ENCODE results near the gene IL25.

The IL25 gene

GRCh38 chr14:23375527-23376251 is 3.1 kb downstream of the IL25 start:
- no peak overlapping the region for H3K4me3 ChIP-seq (ENCODE audit: insufficient read depth, low read depth, low read length)
- no peaks in the 10 kb centered on the region for H3K9me3 ChIP-seq (ENCODE audit: control insufficient read depth, low read length)
- H3K36me3 ChIP-seq (ENCODE audit: control insufficient read depth, insufficient read depth, low read length) = no peaks in the 10 kb centered on the region
- no peaks in the 10 kb centered on the region for H3K27me3 ChIP-seq (ENCODE audit: control insufficient read depth, insufficient read depth, low read length, poor library complexity, severe bottlenecking)
- peaks cover 14% of the 10 kb centered on the region for H3K4me1 ChIP-seq (ENCODE audit: control insufficient read depth, insufficient read depth, low read length)
- no peak overlapping the region for H3K27ac ChIP-seq (ENCODE audit: insufficient read depth, low read depth, low read length, poor library complexity, severe bottlenecking)
- WGBS, 2 experiments = 92% methylated on average over 21 of the region's 21 CpGs

DNA sequence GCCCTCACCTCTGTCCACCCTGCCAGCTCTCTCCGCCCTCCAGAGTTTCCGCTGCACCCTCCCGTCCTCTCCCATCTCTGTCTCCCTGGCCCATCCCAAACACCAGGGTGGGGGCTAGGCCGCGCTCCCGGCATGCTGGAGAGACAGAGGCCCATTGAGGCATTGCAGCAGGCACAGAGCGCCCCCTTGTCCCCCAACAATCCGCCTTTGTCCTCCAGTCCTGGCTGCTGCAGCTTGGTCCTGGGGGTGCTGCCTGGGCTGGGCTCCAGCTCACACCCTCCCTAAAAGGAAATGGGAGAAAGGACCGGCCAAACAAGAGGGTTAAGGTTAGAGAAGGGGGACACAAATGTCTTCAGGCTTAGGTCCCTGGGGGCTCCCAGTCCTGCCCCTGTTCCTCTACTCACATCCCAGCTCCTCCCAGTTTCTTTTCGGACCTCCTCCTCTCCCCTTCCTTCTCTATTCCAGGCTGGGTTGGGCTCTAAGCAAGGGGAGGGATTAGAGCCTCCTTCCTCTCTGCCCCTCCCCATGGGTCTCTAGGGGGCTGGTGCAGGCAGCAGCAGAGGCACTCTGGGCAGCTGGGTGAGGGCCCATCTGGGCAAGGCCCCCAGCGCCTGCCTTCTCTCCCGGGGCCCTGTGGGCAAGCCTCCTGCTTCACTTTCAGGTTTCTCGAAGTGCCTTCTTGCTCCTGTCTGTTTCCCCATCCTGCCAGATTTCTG is 4.0 kb downstream of the IL25 start, which contains the start of gene CMTM5:
Gene CMTM5, plus strand, starts transcription at position 565 of the 716 bp plus-strand sequence. CDS start 206 bp downstream, outside the sequence.
- no peak within 1 kb of the TSS for H3K27ac ChIP-seq (ENCODE audit: insufficient read depth, low read depth, low read length, poor library complexity, severe bottlenecking)
- WGBS, 2 experiments = 57 to 62% methylated on average over 13 of the region's 13 CpGs
- no peaks in the 10 kb centered on the region for H3K9me3 ChIP-seq (ENCODE audit: control insufficient read depth, low read length)
- H3K27me3 ChIP-seq (ENCODE audit: control insufficient read depth, insufficient read depth, low read length, poor library complexity, severe bottlenecking) = no peaks in the 10 kb centered on the region
- H3K4me1 ChIP-seq (ENCODE audit: control insufficient read depth, insufficient read depth, low read length) = peaks cover 14% of the 10 kb centered on the region
- no peaks in the 10 kb centered on the region for H3K36me3 ChIP-seq (ENCODE audit: control insufficient read depth, insufficient read depth, low read length)
- no peak within 1 kb of the TSS for H3K4me3 ChIP-seq (ENCODE audit: insufficient read depth, low read depth, low read length)

DNA sequence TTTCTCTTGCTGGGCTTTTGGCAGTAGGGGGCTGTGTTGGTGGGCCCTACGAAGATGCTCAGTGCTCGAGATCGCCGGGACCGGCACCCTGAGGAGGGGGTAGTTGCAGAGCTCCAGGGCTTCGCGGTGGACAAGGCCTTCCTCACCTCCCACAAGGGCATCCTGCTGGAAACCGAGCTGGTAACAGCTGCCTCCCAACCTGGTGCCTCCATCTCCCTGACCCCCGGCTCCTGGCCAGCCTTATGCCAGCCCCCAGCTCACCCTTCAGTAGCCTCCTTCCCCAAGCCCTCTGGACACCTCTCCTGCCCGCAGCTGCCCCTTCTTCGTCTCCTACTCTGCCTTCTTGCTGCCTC is 4.6 kb downstream of the IL25 start:
- H3K27me3 ChIP-seq (ENCODE audit: control insufficient read depth, insufficient read depth, low read length, poor library complexity, severe bottlenecking) = no peaks in the 10 kb centered on the region
- H3K36me3 ChIP-seq (ENCODE audit: control insufficient read depth, insufficient read depth, low read length) = no peaks in the 10 kb centered on the region
- peaks cover 14% of the 10 kb centered on the region for H3K4me1 ChIP-seq (ENCODE audit: control insufficient read depth, insufficient read depth, low read length)
- H3K9me3 ChIP-seq (ENCODE audit: control insufficient read depth, low read length) = no peaks in the 10 kb centered on the region
- no peak overlapping the region for H3K27ac ChIP-seq (ENCODE audit: insufficient read depth, low read depth, low read length, poor library complexity, severe bottlenecking)
- 74 to 76% methylated on average over 11 of the region's 11 CpGs for WGBS, 2 experiments
- no peak overlapping the region for H3K4me3 ChIP-seq (ENCODE audit: insufficient read depth, low read depth, low read length)

DNA sequence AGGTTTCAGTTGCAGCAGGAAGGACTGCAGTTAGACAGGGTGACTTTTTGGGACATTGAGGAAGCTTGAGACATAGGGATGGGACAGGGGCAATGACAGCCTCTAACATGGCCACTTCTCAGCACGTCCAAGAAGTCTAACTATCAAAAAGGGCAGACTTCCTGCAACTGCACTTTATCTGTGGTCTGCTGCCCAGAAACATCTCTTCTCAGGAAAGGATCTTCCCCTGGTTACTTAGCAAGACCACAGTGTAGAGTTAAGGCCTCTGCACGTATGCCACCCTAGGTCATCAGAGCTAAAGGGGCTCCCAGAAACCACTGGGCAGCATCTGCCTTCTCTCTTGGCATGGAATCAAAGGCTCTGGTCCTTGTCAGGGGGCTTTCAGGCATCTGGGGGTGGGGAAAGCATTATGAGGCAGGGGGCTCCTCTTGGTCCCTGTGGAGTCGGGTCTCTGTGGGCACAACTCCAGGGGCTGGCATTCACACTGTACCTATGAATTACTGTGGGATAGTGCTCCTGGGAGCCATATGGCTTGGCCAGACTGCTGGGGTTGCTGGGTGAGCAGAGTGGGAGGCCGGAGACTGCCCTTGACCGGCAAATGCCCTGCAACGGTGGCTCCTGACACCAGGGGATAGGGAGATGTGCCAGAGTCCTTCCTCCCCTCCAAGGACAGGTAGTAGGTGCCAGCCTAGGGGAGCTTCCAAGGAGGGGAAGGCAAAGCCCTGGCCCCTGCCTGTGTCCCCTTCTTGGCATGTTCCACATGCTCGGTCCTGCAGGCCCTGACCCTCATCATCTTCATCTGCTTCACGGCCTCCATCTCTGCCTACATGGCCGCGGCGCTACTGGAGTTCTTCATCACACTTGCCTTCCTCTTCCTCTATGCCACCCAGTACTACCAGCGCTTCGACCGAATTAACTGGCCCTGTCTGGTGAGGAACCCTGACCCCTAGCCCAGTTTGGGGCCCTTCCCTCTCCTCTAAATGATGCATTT is 5.3 kb downstream of the IL25 start:
- 92 to 93% methylated on average over 14 of the region's 14 CpGs for WGBS, 2 experiments
- Histone ChIP-seq H3K4me3 (ENCODE audit: insufficient read depth, low read depth, low read length) (no peak overlapping the region), H3K4me1 (ENCODE audit: control insufficient read depth, insufficient read depth, low read length) (peaks cover 14% of the 10 kb centered on the region), H3K9me3 (ENCODE audit: control insufficient read depth, low read length) (no peaks in the 10 kb centered on the region), H3K27ac (ENCODE audit: insufficient read depth, low read depth, low read length, poor library complexity, severe bottlenecking) (no peak overlapping the region), H3K36me3 (ENCODE audit: control insufficient read depth, insufficient read depth, low read length) (no peaks in the 10 kb centered on the region), H3K27me3 (ENCODE audit: control insufficient read depth, insufficient read depth, low read length, poor library complexity, severe bottlenecking) (no peaks in the 10 kb centered on the region)

- no peak overlapping the region for H3K27ac ChIP-seq (ENCODE audit: insufficient read depth, low read depth, low read length, poor library complexity, severe bottlenecking)
- H3K4me1 ChIP-seq (ENCODE audit: control insufficient read depth, insufficient read depth, low read length) = peaks cover 14% of the 10 kb centered on the region
- WGBS, 2 experiments = 83 to 84% methylated on average over 11 of the region's 11 CpGs
- no peak overlapping the region for H3K4me3 ChIP-seq (ENCODE audit: insufficient read depth, low read depth, low read length)
- H3K36me3 ChIP-seq (ENCODE audit: control insufficient read depth, insufficient read depth, low read length) = no peaks in the 10 kb centered on the region
- no peaks in the 10 kb centered on the region for H3K27me3 ChIP-seq (ENCODE audit: control insufficient read depth, insufficient read depth, low read length, poor library complexity, severe bottlenecking)
- no peaks in the 10 kb centered on the region for H3K9me3 ChIP-seq (ENCODE audit: control insufficient read depth, low read length)
Measured at GRCh38 chr14:23378612-23379220, 6.1 kb downstream of the IL25 start.

- Histone ChIP-seq H3K4me1 (ENCODE audit: control insufficient read depth, insufficient read depth, low read length) (peaks cover 14% of the 10 kb centered on the region), H3K9me3 (ENCODE audit: control insufficient read depth, low read length) (no peaks in the 10 kb centered on the region), H3K27me3 (ENCODE audit: control insufficient read depth, insufficient read depth, low read length, poor library complexity, severe bottlenecking) (no peaks in the 10 kb centered on the region), H3K4me3 (ENCODE audit: insufficient read depth, low read depth, low read length) (no peak overlapping the region), H3K36me3 (ENCODE audit: control insufficient read depth, insufficient read depth, low read length) (no peaks in the 10 kb centered on the region), H3K27ac (ENCODE audit: insufficient read depth, low read depth, low read length, poor library complexity, severe bottlenecking) (no peak overlapping the region)
- 54 to 58% methylated on average over 11 to 12 of the region's 12 CpGs for WGBS, 2 experiments
Measured at GRCh38 chr14:23379366-23380196, 7.0 kb downstream of the IL25 start.

DNA sequence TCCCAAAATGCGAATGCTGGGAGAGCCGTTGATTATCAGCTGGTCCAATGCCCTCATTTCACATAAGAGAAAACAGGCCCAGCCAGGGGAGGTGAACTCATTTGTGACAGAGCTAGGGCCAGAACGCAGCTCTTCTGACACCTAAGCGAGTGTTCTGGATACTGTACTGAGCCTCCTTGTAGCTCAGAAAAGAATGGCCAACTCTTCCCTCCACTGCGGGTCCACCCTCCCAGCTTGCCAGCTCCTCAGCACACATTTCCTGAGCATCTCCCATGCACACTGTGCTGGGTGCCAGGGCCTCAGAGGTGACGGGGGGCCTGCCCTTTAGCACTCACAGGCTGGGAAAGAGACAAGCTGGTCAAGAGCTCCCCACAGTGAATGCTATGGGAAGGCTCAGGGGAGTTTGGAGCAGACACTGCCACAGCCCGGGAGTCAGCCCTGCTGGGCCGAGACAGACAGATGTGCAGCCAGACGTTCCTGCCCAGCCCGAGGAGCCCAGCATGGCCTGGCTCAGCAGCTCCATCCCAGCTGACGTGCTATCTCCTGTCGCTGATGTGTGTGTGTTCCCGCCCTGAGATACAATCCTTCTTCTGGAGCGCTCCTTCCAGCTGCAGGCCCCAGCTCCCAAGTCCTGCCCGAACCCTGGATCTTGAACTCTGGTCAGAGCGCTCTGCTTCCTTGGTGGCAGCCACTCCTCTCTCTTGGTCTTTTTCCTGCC is 7.7 kb downstream of the IL25 start:
- no peak overlapping the region for H3K27ac ChIP-seq (ENCODE audit: insufficient read depth, low read depth, low read length, poor library complexity, severe bottlenecking)
- peaks cover 14% of the 10 kb centered on the region for H3K4me1 ChIP-seq (ENCODE audit: control insufficient read depth, insufficient read depth, low read length)
- no peaks in the 10 kb centered on the region for H3K36me3 ChIP-seq (ENCODE audit: control insufficient read depth, insufficient read depth, low read length)
- no peaks in the 10 kb centered on the region for H3K27me3 ChIP-seq (ENCODE audit: control insufficient read depth, insufficient read depth, low read length, poor library complexity, severe bottlenecking)
- no peak overlapping the region for H3K4me3 ChIP-seq (ENCODE audit: insufficient read depth, low read depth, low read length)
- H3K9me3 ChIP-seq (ENCODE audit: control insufficient read depth, low read length) = no peaks in the 10 kb centered on the region
- 83 to 85% methylated on average over 16 of the region's 16 CpGs for WGBS, 2 experiments

DNA sequence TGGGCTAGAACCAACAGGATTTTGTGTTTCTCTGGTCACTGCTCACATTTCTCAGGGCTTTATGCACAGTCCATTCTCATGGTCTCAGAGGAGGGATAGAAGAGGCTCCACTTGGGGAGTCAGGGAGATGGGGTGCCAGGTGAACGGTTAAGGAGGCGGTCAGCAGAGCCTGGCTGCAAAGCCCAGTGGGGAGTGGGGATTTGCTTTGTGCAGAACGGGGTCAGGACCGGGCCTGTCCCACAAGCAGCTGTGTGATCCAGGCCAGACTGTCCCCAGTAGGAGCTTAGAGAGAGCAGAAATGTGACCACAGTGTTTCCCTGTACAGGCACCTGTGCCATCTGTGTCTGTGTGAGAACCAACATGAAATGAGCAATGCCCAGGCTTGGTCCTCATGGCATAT is 8.4 kb downstream of the IL25 start:
- H3K27ac ChIP-seq (ENCODE audit: insufficient read depth, low read depth, low read length, poor library complexity, severe bottlenecking) = no peak overlapping the region
- no peaks in the 10 kb centered on the region for H3K9me3 ChIP-seq (ENCODE audit: control insufficient read depth, low read length)
- H3K4me3 ChIP-seq (ENCODE audit: insufficient read depth, low read depth, low read length) = no peak overlapping the region
- peaks cover 14% of the 10 kb centered on the region for H3K4me1 ChIP-seq (ENCODE audit: control insufficient read depth, insufficient read depth, low read length)
- 74 to 77% methylated on average over 4 of the region's 4 CpGs for WGBS, 2 experiments
- no peaks in the 10 kb centered on the region for H3K27me3 ChIP-seq (ENCODE audit: control insufficient read depth, insufficient read depth, low read length, poor library complexity, severe bottlenecking)
- H3K36me3 ChIP-seq (ENCODE audit: control insufficient read depth, insufficient read depth, low read length) = no peaks in the 10 kb centered on the region

- 81 to 86% methylated on average over 3 of the region's 3 CpGs for WGBS, 2 experiments
- Histone ChIP-seq H3K4me1 (ENCODE audit: control insufficient read depth, insufficient read depth, low read length) (peaks cover 6% of the 10 kb centered on the region), H3K27ac (ENCODE audit: insufficient read depth, low read depth, low read length, poor library complexity, severe bottlenecking) (no peak overlapping the region), H3K9me3 (ENCODE audit: control insufficient read depth, low read length) (no peaks in the 10 kb centered on the region), H3K4me3 (ENCODE audit: insufficient read depth, low read depth, low read length) (no peak overlapping the region), H3K27me3 (ENCODE audit: control insufficient read depth, insufficient read depth, low read length, poor library complexity, severe bottlenecking) (no peaks in the 10 kb centered on the region), H3K36me3 (ENCODE audit: control insufficient read depth, insufficient read depth, low read length) (no peaks in the 10 kb centered on the region)
Measured at GRCh38 chr14:23381871-23382270, 9.3 kb downstream of the IL25 start.
